HepG2 (cell line): Measurements from ENCODE around the gene CDC42EP3. TPM values are rescaled to one million over a fixed set of nuclear protein-coding genes. Genes with fewer than 3 reads are reported as not detected.

Experiments used
- ATAC-seq: fragments of 200-7000 bp; cut with Tn5 transposase; 3 replicates; pipeline ENCODE4 v1.9.1; 2020; ENCODE audit warnings: mild to moderate bottlenecking, moderate library complexity
- BruUV-seq: library from RNA; stranded (reverse); fragments of 400-500 nt; replicated peaks from 2 replicates; lab custom pipeline; 2021; lab: Mats Ljungman, UMichigan
- CTCF ChIA-PET: fragments of 300-600 bp; formaldehyde crosslinking; extraction: SDS; loops from one replicate; lab custom pipeline; 2021; ENCODE audit warnings: low total read pairs, inconsistent platforms, low intra/inter-chr PET ratio; lab: Yijun Ruan, JAX
- POLR2A ChIA-PET: fragments of 350-600 bp; sonication (Branson Sonifier 250); formaldehyde crosslinking; loops from one replicate; lab custom pipeline; 2020; ENCODE audit warnings: antibody characterized with exemption, inconsistent platforms; lab: Yijun Ruan, JAX
- DNase-seq: peaks from one replicate; pipeline ENCODE4 v3.0.0-alpha.2; 2015; ENCODE audit warnings: low spot score
- FAIRE-seq: peaks from 3 replicates; lab custom pipeline; 2011; peaks lifted over from hg19 to GRCh38; lab: Jason Lieb, UNC
- H2AFZ ChIP-seq: one replicate; pipeline ENCODE4 v1.6.1; 2011; ENCODE audit warnings: low read length, inconsistent platforms
- H3K27ac ChIP-seq: fragments of 300-600 bp; 3 replicates; pipeline ENCODE4 v1.8.0; 2011; ENCODE audit warnings: mixed run types, mild to moderate bottlenecking, mixed read lengths, low read length, inconsistent platforms; ENCODE audit not compliant: insufficient read depth; ENCODE audit errors: extremely low read length
- H3K27me3 ChIP-seq, 2 experiments: fragments of 200-600 bp in 1 of 2; 2 replicates in 1 of 2; 3 replicates in 1 of 2; pipeline versions ENCODE4 v1.6.0 to v1.8.0; 2011; ENCODE audit warnings: low read length in 2 of 2, mild to moderate bottlenecking in 2 of 2, moderate library complexity in 2 of 2, inconsistent platforms in 1 of 2; ENCODE audit not compliant: insufficient read depth in 2 of 2, control insufficient read depth in 1 of 2
- H3K36me3 ChIP-seq, 2 experiments: fragments of 200-600 bp in 1 of 2; replicated peaks in 1 of 2; 2 replicates in 1 of 2; 3 replicates in 1 of 2; pipeline versions ENCODE4 v1.5.1 to v1.8.0; 2011; ENCODE audit warnings: low read length in 2 of 2, inconsistent platforms in 1 of 2; ENCODE audit not compliant: insufficient read depth in 2 of 2, control insufficient read depth in 1 of 2
- H3K4me1 ChIP-seq: 2 replicates; pipeline ENCODE4 v1.5.1; 2012; ENCODE audit warnings: low read length, inconsistent platforms; ENCODE audit not compliant: insufficient read depth
- H3K4me2 ChIP-seq: 2 replicates; pipeline ENCODE4 v1.6.0; 2011; ENCODE audit warnings: low read depth, low read length, inconsistent platforms
- H3K4me3 ChIP-seq, 3 experiments: fragments of 200-600 bp in 1 of 3; sonication (generic), shearing (Covaris generic) in 1 of 3; replicated peaks in 1 of 3; 2 replicates each; pipeline ENCODE4 v1.5.1; 2011 to 2016; ENCODE audit warnings: low read length in 3 of 3, inconsistent platforms in 2 of 3, low read depth in 2 of 3, mild to moderate bottlenecking in 2 of 3, control low read depth in 1 of 3, mixed read lengths in 1 of 3; ENCODE audit not compliant: insufficient read depth in 1 of 3
- H3K79me2 ChIP-seq: one replicate; pipeline ENCODE4 v1.6.1; 2011; ENCODE audit warnings: low read length, inconsistent platforms; ENCODE audit not compliant: insufficient read depth
- H3K9ac ChIP-seq: 2 replicates; pipeline ENCODE4 v1.6.0; 2011; ENCODE audit warnings: mild to moderate bottlenecking, low read depth, low read length, inconsistent platforms; ENCODE audit not compliant: insufficient read depth
- H3K9me3 ChIP-seq: 2 replicates; pipeline ENCODE4 v1.5.1; 2012; ENCODE audit warnings: mild to moderate bottlenecking, low read length
- H4K20me1 ChIP-seq: 2 replicates; pipeline ENCODE4 v1.6.0; 2011; ENCODE audit warnings: inconsistent platforms, mild to moderate bottlenecking, low read length, moderate library complexity; ENCODE audit not compliant: insufficient read depth
- CREB1 ChIP-seq, 2 experiments: fragments of 450-650 bp in 1 of 2; IDR thresholded peaks; 2 replicates each; pipeline ENCODE4 v1.6.1; 2016 to 2017; ENCODE audit warnings: control low read depth in 1 of 2, mild to moderate bottlenecking in 1 of 2, missing compliant biosample characterization in 1 of 2, missing genetic modification characterization in 1 of 2
- HNRNPK ChIP-seq: fragments of 200-400 bp; formaldehyde crosslinking; IDR thresholded peaks from 2 replicates; pipeline ENCODE4 v1.6.1; 2018; ENCODE audit warnings: low read length, low read depth, moderate library complexity, mild to moderate bottlenecking; ENCODE audit not compliant: poor library complexity, severe bottlenecking
- ZNF224 ChIP-seq: sonication (generic); formaldehyde crosslinking; IDR thresholded peaks from 2 replicates; pipeline ENCODE4 v1.5.0; 2020; ENCODE audit warnings: mild to moderate bottlenecking, missing genetic modification reagents
- WGBS: methylation state at CpG from one replicate; pipeline ENCODE4 v1.1.6; 2017; ENCODE audit warnings: low lambda C conversion rate; 5-methylcytosine and 5-hydroxymethylcytosine counted together
- in situ Hi-C: cut with HindIII; loops from 2 replicates; pipeline ENCODE4 v1.10.0; 2017; ENCODE audit warnings: low pct_unique_long_range_greater_than_20kb; ENCODE audit not compliant: extremely low pct_ligation_motif_present
- intact Hi-C: fragments of 100-400 bp; cut with micrococcal nuclease; formaldehyde crosslinking; loops from one replicate; pipeline ENCODE4 v1.10.0; 2022; ENCODE audit not compliant: unreplicated experiment
- polyA plus RNA-seq, 8 experiments: library from polyadenylated mRNA; depleted of rRNA in 3 of 8; stranded (reverse) in 7 of 8; unstranded in 1 of 8; fragments of >200 nt; fragmentation: Illumina TruSeq in 4 of 8; extraction: Trizol in 4 of 8; gene quantifications; 2 replicates each; pipeline versions ENCODE4 v1.2.1 to v1.2.3, GENCODE V29; 2011 to 2016; ENCODE audit warnings: low read depth in 4 of 8, missing spikeins in 1 of 8, mixed read lengths in 1 of 8; ENCODE audit not compliant: insufficient read depth in 1 of 8
- total RNA-seq, 5 experiments: library from RNA; depleted of rRNA; stranded (reverse); fragments of >200 nt; fragmentation: Illumina TruSeq; extraction: Trizol; gene quantifications; 2 replicates each; pipeline ENCODE4 v1.2.3, GENCODE V29; 2016; ENCODE audit warnings: low read depth in 1 of 5

The CDC42EP3 gene
- total and polyA plus RNA-seq, 2 of the 13 experiments (the other 11 are each of a cell fraction or from before 2014, with no cell fraction given), result 0.01 TPM; not detected in 1

GRCh38 chr2:37615804-37616676, 55.4 kb downstream of the CDC42EP3 start:
- in situ Hi-C loops (no loop called here), intact Hi-C loops (no loop called here)
- H3K9ac ChIP-seq, result no peak overlapping the region
- H3K79me2 ChIP-seq, result no peaks in the 10 kb centered on the region
- DNase-seq (no peak), ATAC-seq (no peak), FAIRE-seq (no peak)
- TF ChIP-seq CREB1 (IDR thresholded peaks at IDR 0.05), result peak; percentile 36
- TF ChIP-seq CREB1 (CRISPR knock-in tag; IDR thresholded peaks at IDR 0.05), result no peak
- no peak for TF ChIP-seq ZNF224 (CRISPR knock-in tag)
- no peak overlapping the region for H3K4me2 ChIP-seq
- WGBS, result 16% methylated on average over 6 of the region's 6 CpGs
- ChIA-PET POLR2A (no interaction called here), CTCF (no interaction called here)
- H3K4me3 ChIP-seq, result no peak overlapping the region
- no peaks in the 10 kb centered on the region for H3K4me1 ChIP-seq
- no peak overlapping the region for H2AFZ ChIP-seq
- H3K9me3 ChIP-seq, result no peaks in the 10 kb centered on the region
- no peaks in the 10 kb centered on the region for H3K36me3 ChIP-seq
- no peak overlapping the region for H3K27ac ChIP-seq
- 0 out of 5 replicates have a peak, but pooled peaks cover 0 to 4% of the 10 kb centered on the region in 2 experiments for H3K27me3 ChIP-seq
- BruUV-seq, result no TSS peak
- H4K20me1 ChIP-seq, result no peaks in the 10 kb centered on the region

DNA sequence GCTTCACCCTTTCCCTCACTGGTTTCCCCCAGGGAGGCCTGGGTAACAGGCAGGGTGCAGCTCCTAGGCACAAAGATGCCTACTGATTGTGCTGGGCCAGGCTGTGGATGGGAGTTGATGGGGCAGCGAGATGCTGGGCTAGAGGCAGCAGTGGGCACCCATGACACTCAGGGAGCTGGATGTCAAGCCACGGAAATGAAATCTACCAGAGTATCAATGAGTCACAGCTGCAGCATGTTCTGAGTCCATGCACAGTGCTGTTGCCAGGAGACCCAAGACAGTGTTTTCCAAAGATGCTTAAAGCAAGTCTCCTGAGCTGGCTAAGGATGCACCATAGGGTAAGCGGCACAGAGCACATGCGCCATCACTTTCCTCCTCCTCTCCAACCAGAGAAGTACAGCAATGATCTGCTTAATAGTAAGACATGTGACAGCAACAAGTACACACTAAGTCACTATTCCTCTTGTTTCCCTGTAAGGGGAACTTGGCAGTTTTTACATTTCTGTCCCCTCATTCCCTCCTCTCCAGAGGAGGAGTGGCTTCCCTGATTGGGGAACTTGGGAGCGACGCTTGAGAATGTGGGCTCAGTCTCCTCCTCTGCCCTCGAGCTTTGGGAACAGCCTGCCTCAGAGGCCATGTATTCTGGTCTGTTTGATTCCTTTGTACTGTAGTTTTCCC, 57.2 kb downstream of the CDC42EP3 start:
- H3K9me3 ChIP-seq, result no peaks in the 10 kb centered on the region
- FAIRE-seq (no peak), DNase-seq (no peak), ATAC-seq (no peak)
- no peak overlapping the region for H2AFZ ChIP-seq
- intact Hi-C loops, result no loop called here
- WGBS, result 50% methylated on average over 7 of the region's 7 CpGs
- H3K4me1 ChIP-seq, result no peaks in the 10 kb centered on the region
- BruUV-seq, result no TSS peak
- no peak overlapping the region for H3K4me2 ChIP-seq
- H3K9ac ChIP-seq, result no peak overlapping the region
- no peak for TF ChIP-seq HNRNPK
- in situ Hi-C loops, result no loop called here
- H4K20me1 ChIP-seq, result no peaks in the 10 kb centered on the region
- ChIA-PET CTCF (no interaction called here), POLR2A (no interaction called here)
- H3K27me3 ChIP-seq, result peaks cover 0 to 4% of the 10 kb centered on the region in 2 experiments; a peak in 1 of 5 replicates
- H3K27ac ChIP-seq, result no peak overlapping the region
- no peaks in the 10 kb centered on the region for H3K36me3 ChIP-seq
- H3K79me2 ChIP-seq, result no peaks in the 10 kb centered on the region
- no peak overlapping the region for H3K4me3 ChIP-seq
